ENCODE measurements around the gene CDH12.

- no peak for TF ChIP-seq PATZ1 (CRISPR knock-in tag; IDR thresholded peaks at IDR 0.05; ENCODE audit: borderline replicate concordance)
- TF ChIP-seq ZFP30 (CRISPR knock-in tag; IDR thresholded peaks at IDR 0.05) = no peak
- TF ChIP-seq ZNF565 (CRISPR knock-in tag; conservative IDR thresholded peaks at IDR 0.05; ENCODE audit: low read depth) = no peak
These were observed 607.4 kb downstream of the CDH12 start for GRCh38 chr5:22245770-22246169.
